Testis (tissue), 2 donors: ENCODE measurements around the gene GALNT17.

ENCODE experiments used
- CTCF ChIP-seq, 3 experiments: fragments of 450-650 bp in 2 of 3; fragments of 200-600 bp in 1 of 3; sonication (generic) in 1 of 3; IDR thresholded peaks; one replicate each; pipeline ENCODE4 v1.5.1; 2016 to 2019; ENCODE audit warnings: antibody characterized with exemption in 3 of 3, mild to moderate bottlenecking in 2 of 3, moderate library complexity in 1 of 3
- POLR2A ChIP-seq: fragments of 450-650 bp; IDR thresholded peaks from one replicate; pipeline ENCODE4 v1.6.1; 2017; ENCODE audit warnings: antibody characterized with exemption, mild to moderate bottlenecking, moderate library complexity

- TF ChIP-seq CTCF (IDR thresholded peaks at IDR 0.05) (no peak), POLR2A (no peak)
Observed at GRCh38 chr7:71761336-71761735, 629.4 kb downstream of the GALNT17 start.
